Fibroblast of skin of right quadriceps (primary cell): Measurements from ENCODE around the gene HOXC6.

Experiments used
- DNase-seq: peaks from one replicate; pipeline ENCODE4 v3.0.0-alpha.2; 2013

HOXC6 gene

DNA sequence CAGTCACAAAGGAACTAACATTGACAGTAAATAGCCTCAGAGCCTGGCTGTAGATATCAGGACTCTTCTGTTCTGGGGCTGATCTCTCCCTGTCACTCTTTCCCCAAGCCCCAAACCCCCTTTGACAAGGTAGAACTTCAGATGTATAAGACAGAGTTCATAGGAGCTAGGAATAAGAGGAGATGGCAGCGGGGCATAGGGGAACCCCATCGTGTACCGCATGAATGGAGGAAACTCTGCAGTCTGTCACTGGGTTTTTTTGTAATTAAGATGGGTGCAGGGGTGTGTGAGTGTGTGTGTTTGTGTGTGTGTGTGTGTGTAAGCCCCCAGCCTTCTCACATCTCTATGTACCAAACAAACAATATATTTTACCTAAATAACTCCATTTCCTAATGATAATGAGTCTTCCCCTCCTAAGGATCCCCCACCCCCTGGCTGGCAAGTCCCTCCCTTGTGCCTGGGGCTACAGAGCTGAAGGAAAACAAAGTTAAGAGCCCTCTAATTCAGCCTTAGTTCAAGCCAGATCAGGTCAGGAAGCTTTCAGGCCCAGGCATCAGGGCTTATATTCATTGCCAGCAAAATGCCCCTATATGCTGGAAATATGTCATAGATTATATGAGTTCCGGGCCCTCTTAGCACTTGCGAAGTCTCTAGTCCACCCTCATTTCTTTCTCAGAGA, 16.3 kb downstream of the HOXC6 start:
- DNase-seq, result no peak

- DNase-seq, result no peak
Measured at GRCh38 chr12:54045401-54045800, 17.2 kb downstream of the HOXC6 start.

DNA sequence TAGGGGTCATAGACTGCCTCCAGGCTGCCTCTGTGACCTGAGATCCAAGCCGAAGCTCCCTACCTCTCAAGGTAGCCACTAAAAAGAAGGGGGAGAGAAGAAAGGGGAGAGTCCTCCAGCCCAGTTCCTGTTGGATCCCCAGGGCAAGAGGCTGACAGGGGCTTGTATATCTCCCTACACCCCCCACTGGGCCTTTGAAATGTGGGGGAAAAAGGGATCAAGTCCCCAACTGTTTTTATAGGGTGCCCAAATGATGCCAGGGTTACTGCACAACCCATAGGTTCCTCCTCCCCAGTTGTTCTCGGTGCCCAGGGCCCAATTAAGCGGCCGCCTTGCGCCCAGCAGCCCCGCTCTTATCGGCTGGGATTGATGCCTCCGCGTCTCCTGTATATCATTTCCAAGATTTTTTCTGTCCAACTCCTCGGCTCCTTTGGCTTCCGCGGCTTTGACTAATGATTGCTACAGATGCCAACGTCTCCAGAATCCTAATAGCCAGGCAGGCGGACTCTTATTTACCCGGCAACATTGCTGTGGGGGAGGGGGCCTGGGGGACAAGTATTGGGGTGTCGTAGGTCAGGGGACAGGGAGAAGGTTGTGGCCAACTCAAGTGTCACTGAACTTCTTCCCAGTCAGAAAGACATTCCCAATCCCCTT, 17.8 kb downstream of the HOXC6 start:
- no peak for DNase-seq

GRCh38 chr12:54046809-54047159, 18.5 kb downstream of the HOXC6 start:
- DNase-seq, result no peak

DNA sequence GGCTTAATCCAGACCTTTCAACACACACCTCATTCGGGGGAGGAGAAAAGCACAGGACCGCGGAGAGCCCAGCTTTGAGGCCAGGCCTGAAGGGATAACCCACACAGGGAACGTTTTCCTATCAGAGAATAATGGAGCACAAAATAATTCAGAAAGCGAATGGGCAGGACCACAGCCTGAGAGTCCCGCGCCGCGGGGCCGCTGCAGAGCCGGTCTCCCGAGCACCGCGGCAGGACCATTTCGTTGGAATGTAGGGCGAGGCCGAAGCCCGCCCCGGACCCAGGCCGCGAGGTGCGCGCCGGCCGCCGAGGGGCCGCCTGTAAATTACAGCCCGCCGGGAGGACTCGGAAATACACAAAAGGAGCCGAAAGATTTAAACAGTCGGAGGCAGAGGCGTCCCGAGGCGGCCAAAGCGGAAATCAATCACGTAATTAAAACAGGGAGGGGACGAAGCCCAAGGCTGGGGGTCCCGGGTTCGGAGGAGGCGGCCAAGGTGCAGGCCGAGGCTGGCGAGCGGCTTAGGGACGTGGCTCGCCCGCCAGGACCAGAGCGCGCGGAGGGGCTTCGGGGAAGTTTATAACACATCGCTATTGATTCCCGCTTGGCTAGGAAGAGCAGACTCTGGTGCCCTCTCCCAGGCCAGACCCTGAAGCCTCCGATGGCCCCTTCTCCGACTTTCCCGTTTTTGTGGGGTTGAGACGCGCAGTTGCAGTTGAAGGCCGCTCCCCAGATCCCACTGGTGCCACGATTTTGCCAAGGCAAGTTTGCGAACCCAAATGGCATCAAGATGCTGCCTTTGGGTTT, 19.1 kb downstream of the HOXC6 start:
- no peak for DNase-seq

GRCh38 chr12:54047964-54048303, 19.7 kb downstream of the HOXC6 start:
- no peak for DNase-seq

GRCh38 chr12:54048406-54049093, 20.3 kb downstream of the HOXC6 start:
- no peak for DNase-seq

DNA sequence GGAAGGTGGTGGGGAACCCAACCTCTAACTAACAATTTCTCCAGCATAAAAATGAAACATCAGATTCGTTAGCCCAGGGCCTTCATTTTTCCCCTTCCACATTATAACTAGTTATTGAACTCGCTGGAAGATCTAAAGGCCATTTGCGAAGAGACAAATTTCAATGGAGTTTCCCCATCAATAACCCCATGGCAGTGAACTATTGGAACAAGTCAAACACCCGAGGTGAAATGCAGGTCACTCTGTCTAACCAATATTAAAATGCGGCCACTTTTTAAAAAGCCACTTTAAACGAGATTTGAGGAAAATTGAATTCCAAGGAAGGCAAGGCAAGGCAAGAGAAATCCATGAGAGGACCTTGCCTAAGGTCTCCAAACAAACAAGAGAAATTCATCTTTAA, 20.9 kb downstream of the HOXC6 start:
- no peak for DNase-seq

GRCh38 chr12:54050482-54050810, 22.2 kb downstream of the HOXC6 start:
- DNase-seq, result no peak

DNA sequence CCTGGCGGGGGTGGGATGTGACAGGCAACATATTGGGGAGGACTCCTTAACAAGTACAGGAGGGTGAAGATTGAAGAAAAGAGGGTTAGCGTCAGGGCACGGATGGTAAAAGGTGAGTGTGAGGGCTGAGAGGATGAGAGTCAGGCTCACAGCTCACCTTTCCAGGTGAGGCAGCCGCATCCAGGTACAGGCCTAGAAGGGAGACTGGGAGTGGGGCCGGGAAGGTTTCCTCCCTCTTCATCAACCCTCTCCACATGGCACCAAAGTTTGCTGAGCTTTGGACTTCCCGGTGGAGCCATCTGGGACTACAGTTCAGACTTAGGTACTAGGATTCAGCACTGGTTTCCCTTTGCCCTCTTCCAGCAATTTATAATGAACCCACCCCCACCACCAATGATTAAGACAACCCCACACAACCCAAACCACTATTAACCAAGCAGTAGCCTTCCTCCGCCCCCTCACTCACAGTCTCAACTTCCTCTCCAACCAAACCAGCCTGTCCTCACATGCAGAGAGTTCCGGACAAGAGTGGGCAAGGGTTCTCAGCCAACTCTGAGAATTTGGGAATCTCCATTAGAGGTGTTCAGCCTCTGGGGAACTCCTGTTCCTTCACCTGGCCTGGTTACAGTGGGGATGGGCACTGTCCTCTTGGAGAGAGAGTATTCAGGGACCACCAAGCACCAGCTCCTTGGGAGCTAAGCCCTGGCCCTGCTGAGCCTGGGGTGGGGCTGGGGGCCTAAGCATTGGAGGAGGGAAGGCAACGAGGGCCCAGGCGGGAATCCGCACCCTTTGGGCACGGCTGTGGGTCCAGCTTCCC, 23.0 kb downstream of the HOXC6 start:
- no peak for DNase-seq

GRCh38 chr12:54051874-54052437, 23.7 kb downstream of the HOXC6 start:
- DNase-seq, result peak; percentile 58

DNA sequence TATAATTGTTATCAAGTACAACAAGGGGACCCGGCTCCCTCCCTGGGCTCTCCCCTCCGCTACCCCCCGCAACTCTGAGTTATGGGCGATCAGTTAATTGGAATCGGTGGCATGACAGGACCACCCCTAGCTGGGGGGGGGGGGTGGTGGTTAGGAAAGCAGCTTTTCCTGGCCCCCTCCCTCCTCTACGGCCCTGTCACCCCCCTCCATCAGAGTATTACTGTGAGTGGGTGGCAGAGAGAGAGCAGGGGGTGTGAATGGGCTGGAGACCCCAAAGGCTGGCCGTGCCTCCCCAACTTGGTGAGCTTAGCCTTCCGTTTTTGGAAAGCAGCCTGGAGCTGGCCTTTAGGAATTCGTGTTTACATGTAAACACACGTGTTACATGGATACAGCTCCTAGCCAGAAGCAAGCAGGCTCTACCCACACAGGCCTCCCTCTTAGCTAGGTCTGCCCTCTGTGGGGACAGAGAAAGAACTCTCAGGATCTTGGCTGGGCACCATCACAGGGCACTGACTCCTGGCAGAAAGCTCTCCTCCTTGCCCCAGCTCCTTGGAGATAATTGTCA, 24.3 kb downstream of the HOXC6 start:
- no peak for DNase-seq

DNA sequence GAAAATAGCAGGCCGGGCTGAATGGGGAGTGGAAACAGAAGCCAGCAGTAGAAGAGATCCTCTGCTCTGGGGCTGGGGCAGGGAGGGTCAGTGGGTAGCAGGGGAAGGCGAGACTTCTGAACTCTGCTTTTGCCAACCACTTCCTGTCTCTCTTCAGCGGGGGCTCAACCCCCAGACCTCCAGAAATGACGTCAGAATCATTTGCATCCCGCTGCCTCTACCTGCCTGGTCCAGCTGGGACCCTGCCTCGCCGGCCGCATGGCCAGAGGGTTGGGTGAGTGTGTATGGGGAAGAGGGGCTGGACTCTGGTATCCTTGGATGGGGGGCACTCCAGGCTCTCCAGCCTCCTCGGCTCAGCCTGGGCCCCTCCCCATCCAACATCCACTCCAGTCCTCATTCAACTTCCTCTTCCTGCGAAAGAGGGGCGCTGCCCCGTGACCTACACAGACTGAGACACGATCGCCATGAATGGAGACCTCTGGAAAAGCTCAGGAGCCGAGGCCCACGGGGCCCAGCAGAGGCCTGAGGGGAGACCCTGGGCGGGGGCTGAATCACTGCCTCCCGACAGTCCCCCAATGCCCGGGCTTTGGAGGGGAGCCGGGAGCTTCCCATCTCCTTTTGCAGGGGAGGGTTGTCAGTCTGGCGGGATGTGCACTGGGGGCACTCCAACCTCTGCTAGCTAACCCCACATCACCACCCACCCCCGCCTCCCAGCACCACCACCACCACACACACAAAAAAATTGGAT, 24.9 kb downstream of the HOXC6 start:
- DNase-seq, result no peak

DNA sequence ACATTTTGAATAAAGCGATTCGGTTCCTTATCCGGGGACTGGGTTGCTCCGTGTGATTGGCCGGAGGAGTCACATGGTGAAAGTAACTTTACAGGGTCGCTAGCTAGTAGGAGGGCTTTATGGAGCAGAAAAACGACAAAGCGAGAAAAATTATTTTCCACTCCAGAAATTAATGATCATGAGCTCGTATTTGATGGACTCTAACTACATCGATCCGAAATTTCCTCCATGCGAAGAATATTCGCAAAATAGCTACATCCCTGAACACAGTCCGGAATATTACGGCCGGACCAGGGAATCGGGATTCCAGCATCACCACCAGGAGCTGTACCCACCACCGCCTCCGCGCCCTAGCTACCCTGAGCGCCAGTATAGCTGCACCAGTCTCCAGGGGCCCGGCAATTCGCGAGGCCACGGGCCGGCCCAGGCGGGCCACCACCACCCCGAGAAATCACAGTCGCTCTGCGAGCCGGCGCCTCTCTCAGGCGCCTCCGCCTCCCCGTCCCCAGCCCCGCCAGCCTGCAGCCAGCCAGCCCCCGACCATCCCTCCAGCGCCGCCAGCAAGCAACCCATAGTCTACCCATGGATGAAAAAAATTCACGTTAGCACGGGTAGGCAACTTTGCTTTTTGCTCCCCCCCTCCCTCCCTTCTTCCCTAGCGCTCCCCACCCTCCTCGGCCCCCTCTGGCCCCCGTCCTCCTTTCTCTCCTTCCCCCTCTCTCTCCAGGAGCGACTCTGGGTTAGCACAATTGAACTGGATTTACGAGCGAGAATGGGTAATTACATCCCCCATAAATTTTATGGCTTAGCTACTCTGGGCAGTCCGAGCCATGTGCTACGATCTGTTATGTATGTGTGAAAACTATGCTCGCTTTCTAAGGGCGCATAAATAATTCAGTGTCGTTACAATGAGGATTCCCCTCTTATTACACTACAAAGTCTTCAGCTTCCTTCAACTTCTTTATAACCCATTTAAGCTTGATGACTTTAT, 25.8 kb downstream of the HOXC6 start, which contains the start of gene HOXC4:
Gene HOXC4 (plus strand): TSS at position 85 of the 991 bp plus-strand sequence. CDS start 88 bp downstream, at position 173.
- no peak for DNase-seq

DNA sequence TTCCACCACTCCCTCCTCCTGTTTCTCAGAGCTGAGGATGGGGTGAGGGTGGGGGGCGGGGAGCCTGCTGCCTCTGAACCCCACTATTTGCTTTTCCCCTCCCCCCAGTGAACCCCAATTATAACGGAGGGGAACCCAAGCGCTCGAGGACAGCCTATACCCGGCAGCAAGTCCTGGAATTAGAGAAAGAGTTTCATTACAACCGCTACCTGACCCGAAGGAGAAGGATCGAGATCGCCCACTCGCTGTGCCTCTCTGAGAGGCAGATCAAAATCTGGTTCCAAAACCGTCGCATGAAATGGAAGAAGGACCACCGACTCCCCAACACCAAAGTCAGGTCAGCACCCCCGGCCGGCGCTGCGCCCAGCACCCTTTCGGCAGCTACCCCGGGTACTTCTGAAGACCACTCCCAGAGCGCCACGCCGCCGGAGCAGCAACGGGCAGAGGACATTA, 26.5 kb downstream of the HOXC6 start:
- no peak for DNase-seq

GRCh38 chr12:54055552-54055951, 27.3 kb downstream of the HOXC6 start:
- DNase-seq, result no peak

DNA sequence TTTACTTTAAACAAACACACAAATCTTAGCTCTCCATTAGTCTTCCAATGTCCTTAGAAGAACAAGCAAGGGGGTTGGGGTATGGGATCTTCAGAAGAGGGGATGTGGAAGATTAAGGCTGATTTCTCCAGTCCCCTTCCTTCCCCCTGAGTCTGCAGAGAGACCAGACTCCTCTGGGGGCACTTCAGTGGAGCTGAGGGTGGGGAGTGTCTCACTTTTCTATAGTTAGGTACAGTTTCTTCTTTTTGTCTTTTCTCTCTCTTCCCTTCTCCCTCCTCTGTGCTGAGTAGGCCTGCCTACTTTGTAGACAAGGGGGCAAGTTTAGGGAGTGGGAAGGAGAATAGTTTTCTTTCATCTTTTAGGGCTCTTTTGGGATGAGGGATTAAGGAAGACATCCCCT, 27.9 kb downstream of the HOXC6 start:
- DNase-seq, result no peak

DNA sequence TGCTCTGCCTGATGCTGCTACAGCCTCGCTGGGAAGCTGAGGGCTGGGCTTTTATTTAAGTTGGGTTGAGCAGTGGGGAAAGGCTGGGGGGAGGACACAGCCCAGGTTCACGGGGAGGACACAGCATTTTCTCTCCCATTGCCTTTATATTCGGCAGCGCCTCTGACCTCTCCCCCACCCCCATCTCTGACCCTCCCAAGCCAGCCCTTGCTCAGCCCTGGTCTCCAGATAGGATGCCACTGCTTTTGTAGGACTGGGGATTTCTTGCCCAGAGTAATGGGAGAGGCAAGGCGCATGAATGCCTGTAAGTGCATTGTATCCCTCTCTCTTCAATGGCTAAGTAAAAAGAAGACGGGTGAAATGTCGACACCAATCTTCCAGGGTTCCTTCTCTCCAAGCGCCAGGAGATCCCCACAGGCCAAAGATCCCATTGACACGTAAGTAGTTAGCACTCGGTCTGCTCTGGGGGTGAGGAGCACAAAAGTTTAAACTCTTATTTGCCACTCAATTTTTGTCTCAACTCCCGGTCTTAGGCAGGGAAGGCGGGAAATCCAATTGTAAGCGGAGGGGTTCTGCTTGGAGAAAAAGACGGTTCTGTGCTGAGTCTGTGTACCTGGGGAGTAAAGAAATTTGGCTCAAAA, 30.0 kb downstream of the HOXC6 start:
- DNase-seq, result no peak

- DNase-seq, result no peak
Measured at GRCh38 chr12:54059668-54060067, 31.4 kb downstream of the HOXC6 start.
